ENCODE data around the gene C10orf67. TPM values are rescaled to one million over a fixed set of nuclear protein-coding genes. Genes with fewer than 3 reads are reported as not detected.
A peak's percentile ranks its signal among the peaks of the same experiment; 100 is the strongest.

C10orf67 gene
- total and polyA plus RNA-seq, 2 experiments from 2014 or later: 0.16 TPM; not detected in 1

- H3K4me1 ChIP-seq (ENCODE audit: insufficient read depth): peaks cover 36% of the 10 kb centered on the region
- no peak overlapping the region for H3K27ac Mint-ChIP-seq
- no peaks in the 10 kb centered on the region for H3K79me2 ChIP-seq (replicated peaks; ENCODE audit: insufficient read depth)
- H3K4me3 ChIP-seq: 0 out of 2 replicates have a peak overlapping the region, but pooled peaks have one; percentile 27
- peaks cover 32% of the 10 kb centered on the region for H3K4me1 Mint-ChIP-seq
- no peaks in the 10 kb centered on the region for H3K36me3 ChIP-seq (ENCODE audit: insufficient read depth)
- peaks cover 7% of the 10 kb centered on the region for H3F3A ChIP-seq (replicated peaks; ENCODE audit: low read depth)
- H3K4me3 Mint-ChIP-seq: no peak overlapping the region
- H3K27me3 ChIP-seq (ENCODE audit: insufficient read depth): peaks cover 100% of the 10 kb centered on the region
- TF ChIP-seq, protein P1, sequence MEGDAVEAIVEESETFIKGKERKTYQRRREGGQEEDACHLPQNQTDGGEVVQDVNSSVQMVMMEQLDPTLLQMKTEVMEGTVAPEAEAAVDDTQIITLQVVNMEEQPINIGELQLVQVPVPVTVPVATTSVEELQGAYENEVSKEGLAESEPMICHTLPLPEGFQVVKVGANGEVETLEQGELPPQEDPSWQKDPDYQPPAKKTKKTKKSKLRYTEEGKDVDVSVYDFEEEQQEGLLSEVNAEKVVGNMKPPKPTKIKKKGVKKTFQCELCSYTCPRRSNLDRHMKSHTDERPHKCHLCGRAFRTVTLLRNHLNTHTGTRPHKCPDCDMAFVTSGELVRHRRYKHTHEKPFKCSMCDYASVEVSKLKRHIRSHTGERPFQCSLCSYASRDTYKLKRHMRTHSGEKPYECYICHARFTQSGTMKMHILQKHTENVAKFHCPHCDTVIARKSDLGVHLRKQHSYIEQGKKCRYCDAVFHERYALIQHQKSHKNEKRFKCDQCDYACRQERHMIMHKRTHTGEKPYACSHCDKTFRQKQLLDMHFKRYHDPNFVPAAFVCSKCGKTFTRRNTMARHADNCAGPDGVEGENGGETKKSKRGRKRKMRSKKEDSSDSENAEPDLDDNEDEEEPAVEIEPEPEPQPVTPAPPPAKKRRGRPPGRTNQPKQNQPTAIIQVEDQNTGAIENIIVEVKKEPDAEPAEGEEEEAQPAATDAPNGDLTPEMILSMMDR (conservative IDR thresholded peaks at IDR 0.05; ENCODE audit: low read depth in 2 of 2): no peak
- no peak for TF ChIP-seq EZH2 (IDR thresholded peaks at IDR 0.05; ENCODE audit: low read depth, unreplicated experiment)
- no peak for TF ChIP-seq EZH2phosphoT487 (IDR thresholded peaks at IDR 0.05; ENCODE audit: unreplicated experiment)
- no peak for TF ChIP-seq ZNF462 (CRISPR knock-in tag; IDR thresholded peaks at IDR 0.05)
- TF ChIP-seq JUNB (IDR thresholded peaks at IDR 0.05; ENCODE audit: unreplicated experiment): no peak
- no peak for TF ChIP-seq CREB1 (CRISPR knock-in tag; IDR thresholded peaks at IDR 0.05; ENCODE audit: low read depth)
- TF ChIP-seq, protein P2, sequence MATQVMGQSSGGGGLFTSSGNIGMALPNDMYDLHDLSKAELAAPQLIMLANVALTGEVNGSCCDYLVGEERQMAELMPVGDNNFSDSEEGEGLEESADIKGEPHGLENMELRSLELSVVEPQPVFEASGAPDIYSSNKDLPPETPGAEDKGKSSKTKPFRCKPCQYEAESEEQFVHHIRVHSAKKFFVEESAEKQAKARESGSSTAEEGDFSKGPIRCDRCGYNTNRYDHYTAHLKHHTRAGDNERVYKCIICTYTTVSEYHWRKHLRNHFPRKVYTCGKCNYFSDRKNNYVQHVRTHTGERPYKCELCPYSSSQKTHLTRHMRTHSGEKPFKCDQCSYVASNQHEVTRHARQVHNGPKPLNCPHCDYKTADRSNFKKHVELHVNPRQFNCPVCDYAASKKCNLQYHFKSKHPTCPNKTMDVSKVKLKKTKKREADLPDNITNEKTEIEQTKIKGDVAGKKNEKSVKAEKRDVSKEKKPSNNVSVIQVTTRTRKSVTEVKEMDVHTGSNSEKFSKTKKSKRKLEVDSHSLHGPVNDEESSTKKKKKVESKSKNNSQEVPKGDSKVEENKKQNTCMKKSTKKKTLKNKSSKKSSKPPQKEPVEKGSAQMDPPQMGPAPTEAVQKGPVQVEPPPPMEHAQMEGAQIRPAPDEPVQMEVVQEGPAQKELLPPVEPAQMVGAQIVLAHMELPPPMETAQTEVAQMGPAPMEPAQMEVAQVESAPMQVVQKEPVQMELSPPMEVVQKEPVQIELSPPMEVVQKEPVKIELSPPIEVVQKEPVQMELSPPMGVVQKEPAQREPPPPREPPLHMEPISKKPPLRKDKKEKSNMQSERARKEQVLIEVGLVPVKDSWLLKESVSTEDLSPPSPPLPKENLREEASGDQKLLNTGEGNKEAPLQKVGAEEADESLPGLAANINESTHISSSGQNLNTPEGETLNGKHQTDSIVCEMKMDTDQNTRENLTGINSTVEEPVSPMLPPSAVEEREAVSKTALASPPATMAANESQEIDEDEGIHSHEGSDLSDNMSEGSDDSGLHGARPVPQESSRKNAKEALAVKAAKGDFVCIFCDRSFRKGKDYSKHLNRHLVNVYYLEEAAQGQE (IDR thresholded peaks at IDR 0.05; ENCODE audit: unreplicated experiment): no peak
- TF ChIP-seq NANOG (IDR thresholded peaks at IDR 0.05; ENCODE audit: borderline replicate concordance): no peak
- TF ChIP-seq ZNF114 (CRISPR knock-in tag; IDR thresholded peaks at IDR 0.05): no peak
- no peak for TF ChIP-seq STAT1 (IDR thresholded peaks at IDR 0.05; ENCODE audit: unreplicated experiment)
- no peak for TF ChIP-seq ETS1 (IDR thresholded peaks at IDR 0.05)
- no peak for TF ChIP-seq ZNF331 (CRISPR knock-in tag; IDR thresholded peaks at IDR 0.05; ENCODE audit: low read depth)
- no peak overlapping the region for H3K27ac ChIP-seq (ENCODE audit: low read depth)
- no peaks in the 10 kb centered on the region for H3K9me2 ChIP-seq (ENCODE audit: insufficient read depth)
- H3K36me3 Mint-ChIP-seq (ENCODE audit: low read depth): no peaks in the 10 kb centered on the region
- peaks cover 77% of the 10 kb centered on the region for H3K27me3 Mint-ChIP-seq (ENCODE audit: insufficient read depth, low read depth, poor library complexity)
- DNase-seq (ENCODE audit: low spot score): no peak
- no peak for ATAC-seq
- peak overlapping the region; percentile 61 for H3K4me2 ChIP-seq
- no peaks in the 10 kb centered on the region; the same call in 2 of the 3 replicates for H3K9me3 Mint-ChIP-seq
- H2AFZ ChIP-seq: no peak overlapping the region
- peaks cover 25% of the 10 kb centered on the region for H4K20me1 ChIP-seq (replicated peaks; ENCODE audit: insufficient read depth)
Observed at GRCh38 chr10:23187155-23187554, 157.4 kb downstream of the C10orf67 start.
